Ishikawa (cell line): ENCODE measurements around the gene SIX5.
A peak's percentile ranks its signal among the peaks of the same experiment; 100 is the strongest.

Experiments
- CEBPB ChIP-seq: IDR thresholded peaks from 2 replicates; pipeline ENCODE4 v1.6.1; 2012
- CREB1 ChIP-seq: IDR thresholded peaks from 2 replicates; pipeline ENCODE4 v1.6.1; 2012; ENCODE audit warnings: low read depth
- EGR1 ChIP-seq: IDR thresholded peaks from 2 replicates; pipeline ENCODE4 v1.6.1; 2012
- EP300 ChIP-seq: IDR thresholded peaks from 2 replicates; pipeline ENCODE4 v1.6.1; 2012; ENCODE audit warnings: borderline replicate concordance
- FOXM1 ChIP-seq: IDR thresholded peaks from 2 replicates; pipeline ENCODE4 v1.6.1; 2012; ENCODE audit warnings: low read depth, borderline replicate concordance
- NFIC ChIP-seq: IDR thresholded peaks from 2 replicates; pipeline ENCODE4 v1.6.1; 2012
- RAD21 ChIP-seq: IDR thresholded peaks from 2 replicates; pipeline ENCODE4 v1.6.1; 2012; ENCODE audit warnings: low read depth
- TAF1 ChIP-seq: IDR thresholded peaks from 2 replicates; pipeline ENCODE4 v1.6.1; 2012; ENCODE audit warnings: low read depth, mild to moderate bottlenecking
- TCF12 ChIP-seq: IDR thresholded peaks from 2 replicates; pipeline ENCODE4 v1.6.1; 2012; ENCODE audit warnings: low read depth
- TEAD4 ChIP-seq: IDR thresholded peaks from 2 replicates; pipeline ENCODE4 v1.6.1; 2012
- YY1 ChIP-seq: IDR thresholded peaks from 2 replicates; pipeline ENCODE4 v1.6.1; 2012; ENCODE audit warnings: low read depth
- ZBTB7A ChIP-seq: IDR thresholded peaks from 2 replicates; pipeline ENCODE4 v1.6.1; 2012; ENCODE audit warnings: low read depth
- TF ChIP-seq, protein P1 (sequence below): IDR thresholded peaks from 2 replicates; pipeline ENCODE4 v1.6.1; 2012; ENCODE audit warnings: low read depth, mild to moderate bottlenecking
- TF ChIP-seq, protein P2 (sequence below): IDR thresholded peaks from 2 replicates; pipeline ENCODE4 v1.6.1; 2012
- TF ChIP-seq, protein P3 (sequence below): IDR thresholded peaks from 2 replicates; pipeline ENCODE4 v1.6.1; 2012

The SIX5 gene

DNA sequence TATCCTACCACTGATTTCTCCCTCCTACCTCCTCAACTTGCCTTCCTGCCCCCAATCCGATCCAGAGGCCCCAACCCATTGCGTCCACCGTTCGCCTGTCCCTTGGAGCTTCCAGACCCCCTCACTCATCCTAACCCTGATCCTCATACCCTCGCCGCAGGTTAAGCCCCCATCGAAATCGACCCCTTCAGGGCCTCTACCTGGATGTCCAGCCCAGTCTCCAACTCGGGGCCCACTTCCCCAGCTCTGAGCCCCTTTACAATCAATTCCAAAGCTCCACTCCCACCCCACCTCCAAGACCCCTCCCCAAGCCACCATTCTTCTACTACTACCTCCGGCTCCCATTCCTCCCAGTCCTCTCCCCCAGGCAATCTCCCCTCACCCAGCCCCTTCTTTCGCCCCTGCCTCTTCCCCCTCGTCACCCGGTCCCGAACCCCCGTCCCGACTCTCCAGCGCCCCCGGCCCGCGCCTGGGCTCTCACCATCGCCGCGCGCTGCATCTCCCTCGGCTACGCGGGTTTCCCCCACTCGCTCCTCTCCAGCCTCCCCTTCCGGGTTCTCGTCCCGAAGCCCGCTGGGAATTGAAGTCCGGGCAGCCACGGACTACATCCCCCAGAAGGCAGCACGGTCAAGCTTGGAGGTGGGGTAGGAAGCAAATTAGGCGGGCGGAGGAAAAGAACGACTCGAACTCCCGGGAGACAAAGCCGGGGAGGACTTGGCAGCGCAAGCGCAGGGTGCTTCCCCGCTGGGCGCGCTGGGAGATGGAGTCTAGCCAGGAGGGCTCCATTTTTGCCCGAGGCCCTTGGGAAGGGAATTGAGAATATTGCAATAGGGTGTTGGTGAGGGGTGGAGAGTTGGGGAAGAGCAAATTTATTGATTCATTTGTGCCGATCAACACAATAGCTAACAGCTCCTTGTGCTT is 38.4 kb downstream of the SIX5 start, which contains the start of gene FBXO46:
TSS of gene FBXO46 (minus strand) at position 529 of the 921 bp plus-strand sequence. CDS start 17,401 bp downstream, outside the sequence.
- TF ChIP-seq EP300, result 0 out of 2 replicates have a peak, but pooled peaks have one; percentile 11
- no peak for TF ChIP-seq EGR1
- TF ChIP-seq TAF1, result peak; percentile 66
- TF ChIP-seq TCF12, result peak; percentile 57; the same call in 1 of the 2 replicates
- 0 out of 2 replicates have a peak, but pooled peaks have one; percentile 28 for TF ChIP-seq CREB1
- no peak for TF ChIP-seq RAD21
- TF ChIP-seq CEBPB, result no peak
- TF ChIP-seq, protein P1, sequence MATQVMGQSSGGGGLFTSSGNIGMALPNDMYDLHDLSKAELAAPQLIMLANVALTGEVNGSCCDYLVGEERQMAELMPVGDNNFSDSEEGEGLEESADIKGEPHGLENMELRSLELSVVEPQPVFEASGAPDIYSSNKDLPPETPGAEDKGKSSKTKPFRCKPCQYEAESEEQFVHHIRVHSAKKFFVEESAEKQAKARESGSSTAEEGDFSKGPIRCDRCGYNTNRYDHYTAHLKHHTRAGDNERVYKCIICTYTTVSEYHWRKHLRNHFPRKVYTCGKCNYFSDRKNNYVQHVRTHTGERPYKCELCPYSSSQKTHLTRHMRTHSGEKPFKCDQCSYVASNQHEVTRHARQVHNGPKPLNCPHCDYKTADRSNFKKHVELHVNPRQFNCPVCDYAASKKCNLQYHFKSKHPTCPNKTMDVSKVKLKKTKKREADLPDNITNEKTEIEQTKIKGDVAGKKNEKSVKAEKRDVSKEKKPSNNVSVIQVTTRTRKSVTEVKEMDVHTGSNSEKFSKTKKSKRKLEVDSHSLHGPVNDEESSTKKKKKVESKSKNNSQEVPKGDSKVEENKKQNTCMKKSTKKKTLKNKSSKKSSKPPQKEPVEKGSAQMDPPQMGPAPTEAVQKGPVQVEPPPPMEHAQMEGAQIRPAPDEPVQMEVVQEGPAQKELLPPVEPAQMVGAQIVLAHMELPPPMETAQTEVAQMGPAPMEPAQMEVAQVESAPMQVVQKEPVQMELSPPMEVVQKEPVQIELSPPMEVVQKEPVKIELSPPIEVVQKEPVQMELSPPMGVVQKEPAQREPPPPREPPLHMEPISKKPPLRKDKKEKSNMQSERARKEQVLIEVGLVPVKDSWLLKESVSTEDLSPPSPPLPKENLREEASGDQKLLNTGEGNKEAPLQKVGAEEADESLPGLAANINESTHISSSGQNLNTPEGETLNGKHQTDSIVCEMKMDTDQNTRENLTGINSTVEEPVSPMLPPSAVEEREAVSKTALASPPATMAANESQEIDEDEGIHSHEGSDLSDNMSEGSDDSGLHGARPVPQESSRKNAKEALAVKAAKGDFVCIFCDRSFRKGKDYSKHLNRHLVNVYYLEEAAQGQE, result no peak
- TF ChIP-seq, protein P2, sequence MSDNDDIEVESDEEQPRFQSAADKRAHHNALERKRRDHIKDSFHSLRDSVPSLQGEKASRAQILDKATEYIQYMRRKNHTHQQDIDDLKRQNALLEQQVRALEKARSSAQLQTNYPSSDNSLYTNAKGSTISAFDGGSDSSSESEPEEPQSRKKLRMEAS, result peak; percentile 30; the same call in 1 of the 2 replicates
- TF ChIP-seq ZBTB7A, result 0 out of 2 replicates have a peak, but pooled peaks have one; percentile 60
- TF ChIP-seq TEAD4, result no peak
- TF ChIP-seq FOXM1, result no peak
- peak; percentile 72 for TF ChIP-seq NFIC
- TF ChIP-seq, protein P3, sequence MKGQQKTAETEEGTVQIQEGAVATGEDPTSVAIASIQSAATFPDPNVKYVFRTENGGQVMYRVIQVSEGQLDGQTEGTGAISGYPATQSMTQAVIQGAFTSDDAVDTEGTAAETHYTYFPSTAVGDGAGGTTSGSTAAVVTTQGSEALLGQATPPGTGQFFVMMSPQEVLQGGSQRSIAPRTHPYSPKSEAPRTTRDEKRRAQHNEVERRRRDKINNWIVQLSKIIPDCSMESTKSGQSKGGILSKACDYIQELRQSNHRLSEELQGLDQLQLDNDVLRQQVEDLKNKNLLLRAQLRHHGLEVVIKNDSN, result peak; percentile 19; the same call in 1 of the 2 replicates
- TF ChIP-seq YY1, result peak; percentile 89

DNA sequence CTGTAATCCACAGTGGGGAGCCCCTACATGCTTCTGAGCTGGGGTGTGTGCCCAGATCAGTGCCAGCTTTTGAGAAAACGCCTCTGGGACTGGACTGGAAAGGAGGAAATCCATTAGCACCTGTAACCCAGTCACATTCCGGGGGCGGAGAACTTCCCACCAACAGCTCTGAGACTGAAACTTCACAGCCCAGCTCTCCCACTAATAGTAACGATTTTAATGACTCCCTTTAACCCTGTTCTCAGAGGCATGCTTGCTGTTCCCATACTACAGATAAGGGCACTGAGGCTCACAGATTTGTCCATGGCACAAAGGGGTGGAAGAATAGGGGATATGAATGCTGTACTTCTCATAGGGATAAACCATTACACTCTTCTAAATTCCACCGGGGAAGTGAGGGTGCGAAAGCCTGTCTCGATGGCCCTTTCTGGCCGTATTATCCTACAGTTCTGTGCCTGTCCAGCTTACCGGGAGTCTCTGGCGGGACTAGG is 39.2 kb downstream of the SIX5 start:
- TF ChIP-seq ZBTB7A (no peak), EGR1 (peak; percentile 70; the same call in 1 of the 2 replicates), FOXM1 (no peak), CREB1 (no peak), TEAD4 (no peak; the same call in 1 of the 2 replicates)

DNA sequence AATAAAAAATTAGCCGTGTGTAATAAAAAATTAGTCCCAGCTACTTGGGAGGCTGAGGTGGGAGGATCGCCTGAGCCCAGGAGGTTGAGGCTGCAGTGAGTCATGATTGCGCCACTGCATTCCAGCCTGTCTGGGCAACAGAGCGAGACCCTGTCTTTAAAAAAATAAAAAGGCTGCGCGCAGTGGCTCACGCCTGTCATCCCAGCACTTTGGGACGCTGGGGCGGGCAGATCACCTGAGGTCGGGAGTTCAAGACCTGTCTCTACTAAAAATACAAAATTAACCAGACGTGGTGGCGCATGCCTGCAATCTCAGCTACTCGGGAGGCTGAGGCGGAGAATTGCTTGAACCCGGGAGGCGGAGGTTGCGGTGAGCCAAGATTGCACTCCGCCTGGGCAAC is 40.4 kb downstream of the SIX5 start:
- peak; percentile 47; the same call in 1 of the 2 replicates for TF ChIP-seq CEBPB
- TF ChIP-seq TEAD4, result 0 out of 2 replicates have a peak, but pooled peaks have one; percentile 12

DNA sequence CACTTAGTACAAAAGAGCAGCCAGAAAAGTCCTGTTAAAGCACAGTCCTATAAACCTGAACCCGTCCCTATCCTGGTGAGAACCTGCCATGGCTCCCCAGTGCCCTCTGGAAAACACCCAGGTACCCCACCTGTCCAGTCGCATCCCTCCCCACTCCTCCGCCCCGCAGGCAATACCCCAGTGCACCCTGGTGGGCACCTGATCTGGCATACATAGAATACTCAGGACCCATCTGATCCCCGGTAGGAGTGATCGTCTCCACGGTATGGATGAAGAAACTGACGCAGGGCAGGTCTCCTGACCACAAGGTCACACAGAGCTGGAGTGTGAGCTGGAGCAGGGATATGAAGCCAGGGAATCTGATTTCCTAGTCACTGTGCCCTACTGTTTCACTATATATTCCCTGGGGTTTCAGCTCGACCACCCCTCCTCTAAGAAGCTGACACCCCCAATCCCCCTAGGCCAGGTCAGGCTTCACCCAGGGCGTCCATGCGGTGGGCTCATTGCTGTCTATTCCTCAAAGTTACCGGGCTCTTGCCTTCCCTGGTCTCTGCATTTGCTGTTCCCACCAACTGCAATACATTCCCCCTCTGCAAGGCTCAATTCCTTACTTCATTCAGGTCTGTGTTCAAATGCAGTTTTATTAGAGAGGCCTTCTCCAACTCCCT is 50.9 kb downstream of the SIX5 start:
- no peak for TF ChIP-seq TCF12
- no peak for TF ChIP-seq NFIC
- no peak for TF ChIP-seq TEAD4
- TF ChIP-seq RAD21, result no peak
- TF ChIP-seq TAF1, result no peak
- no peak for TF ChIP-seq EP300
- TF ChIP-seq FOXM1, result no peak
- no peak for TF ChIP-seq CREB1
- TF ChIP-seq, protein P1, result no peak
- no peak for TF ChIP-seq EGR1
- TF ChIP-seq CEBPB, result no peak
- no peak for TF ChIP-seq YY1
- no peak for TF ChIP-seq ZBTB7A
- TF ChIP-seq, protein P2, result no peak
- TF ChIP-seq, protein P3, result no peak
